ENCODE measurements around the gene NRG2.

- TF ChIP-seq, protein P1, sequence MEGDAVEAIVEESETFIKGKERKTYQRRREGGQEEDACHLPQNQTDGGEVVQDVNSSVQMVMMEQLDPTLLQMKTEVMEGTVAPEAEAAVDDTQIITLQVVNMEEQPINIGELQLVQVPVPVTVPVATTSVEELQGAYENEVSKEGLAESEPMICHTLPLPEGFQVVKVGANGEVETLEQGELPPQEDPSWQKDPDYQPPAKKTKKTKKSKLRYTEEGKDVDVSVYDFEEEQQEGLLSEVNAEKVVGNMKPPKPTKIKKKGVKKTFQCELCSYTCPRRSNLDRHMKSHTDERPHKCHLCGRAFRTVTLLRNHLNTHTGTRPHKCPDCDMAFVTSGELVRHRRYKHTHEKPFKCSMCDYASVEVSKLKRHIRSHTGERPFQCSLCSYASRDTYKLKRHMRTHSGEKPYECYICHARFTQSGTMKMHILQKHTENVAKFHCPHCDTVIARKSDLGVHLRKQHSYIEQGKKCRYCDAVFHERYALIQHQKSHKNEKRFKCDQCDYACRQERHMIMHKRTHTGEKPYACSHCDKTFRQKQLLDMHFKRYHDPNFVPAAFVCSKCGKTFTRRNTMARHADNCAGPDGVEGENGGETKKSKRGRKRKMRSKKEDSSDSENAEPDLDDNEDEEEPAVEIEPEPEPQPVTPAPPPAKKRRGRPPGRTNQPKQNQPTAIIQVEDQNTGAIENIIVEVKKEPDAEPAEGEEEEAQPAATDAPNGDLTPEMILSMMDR (IDR thresholded peaks at IDR 0.05) = no peak
- no peak for TF ChIP-seq POLR2A (IDR thresholded peaks at IDR 0.05)
Observed at GRCh38 chr5:139962445-139962844, 80.7 kb downstream of the NRG2 start.

Measured in uterus (tissue), 2 donors.